ENCODE results near the gene APBB2. TPM values are rescaled to one million over a fixed set of nuclear protein-coding genes. Genes with fewer than 3 reads are reported as not detected.

Gene APBB2
- total and polyA plus RNA-seq, 2 of the 8 experiments (the other 6 are each of a cell fraction or from before 2014, with no cell fraction given), result 58.7 to 59.4 TPM

DNA sequence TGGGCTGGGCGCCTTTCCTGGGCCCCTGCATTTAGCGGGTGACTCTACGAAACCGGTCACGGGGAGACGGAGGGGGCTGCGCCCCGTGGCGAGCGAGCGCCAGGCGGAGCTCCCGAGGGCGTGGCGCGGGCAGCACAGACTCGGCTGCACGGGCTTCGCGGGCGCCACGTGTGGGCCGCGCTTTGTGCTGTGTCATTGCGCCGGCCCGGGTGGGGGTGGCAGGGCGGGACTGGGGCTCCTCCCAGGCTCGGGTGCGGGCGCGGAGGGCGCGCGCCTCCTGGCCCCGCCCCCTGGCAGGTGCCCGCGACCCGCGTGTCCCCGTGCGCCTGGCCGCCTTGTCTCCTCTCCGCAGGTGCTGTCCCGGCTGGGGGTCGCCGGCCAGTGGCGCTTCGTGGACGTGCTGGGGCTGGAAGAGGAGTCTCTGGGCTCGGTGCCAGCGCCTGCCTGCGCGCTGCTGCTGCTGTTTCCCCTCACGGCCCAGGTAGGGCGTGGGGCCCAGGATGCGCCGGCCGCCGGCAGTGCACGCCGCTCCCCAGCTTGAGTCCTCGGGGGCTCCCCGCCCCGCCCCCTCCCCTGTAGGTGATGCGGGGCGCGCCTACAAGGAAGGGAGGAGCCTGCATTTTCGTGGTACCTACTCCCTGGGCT lies 43.0 kb upstream of the APBB2 start:
- peak overlapping the region; percentile 32 for H4K91ac ChIP-seq (replicated peaks; ENCODE audit: insufficient read length, low read length)
- H2AK5ac ChIP-seq (ENCODE audit: low read depth, low read length), result no peak overlapping the region
- H3K14ac ChIP-seq (ENCODE audit: insufficient read length), result no peak overlapping the region
- H3K36me3 ChIP-seq (ENCODE audit: control insufficient read depth in 2 of 4, insufficient read depth in 4 of 4, low read length in 3 of 4), result peaks cover 27 to 43% (median 37%) of the 10 kb centered on the region in 4 experiments
- FAIRE-seq, result no peak
- peaks cover 0 to 41% of the 10 kb centered on the region in 2 experiments; a peak in 2 of 4 replicates for H3K79me2 ChIP-seq (ENCODE audit: control insufficient read depth in 1 of 2, insufficient read depth in 2 of 2, low read length in 2 of 2)
- H3K27ac ChIP-seq (ENCODE audit: low read depth, low read length), result peak overlapping the region; percentile 89; the same call in 1 of the 2 replicates
- peaks cover 7 to 10% of the 10 kb centered on the region in 2 experiments for H4K20me1 ChIP-seq (replicated peaks in 1 of 2; ENCODE audit: control insufficient read depth in 1 of 2, insufficient read depth in 2 of 2, low read length in 2 of 2)
- POLR2A ChIA-PET (ENCODE audit: partially characterized antibody), result interaction anchor here (0.6 to 8.6 kb wide), 65 partner anchors 10 to 642 kb away, joined by 3 to 150 read pairs (median 4); partner anchors contain the start of gene APBB2
- peak overlapping the region; percentile 76 to 80 for H3K4me2 ChIP-seq (ENCODE audit: insufficient read depth in 1 of 2, low read depth in 2 of 2, low read length in 2 of 2)
- no peak overlapping the region for H3K23ac ChIP-seq (ENCODE audit: insufficient read length)
- no peaks in the 10 kb centered on the region for H3K9me3 ChIP-seq (ENCODE audit: insufficient read depth in 2 of 2, low read depth in 1 of 2, low read length in 1 of 2)
- H4K8ac ChIP-seq (ENCODE audit: extremely low read depth, insufficient read depth, low read length), result peak overlapping the region; percentile 93; the same call in 1 of the 2 replicates
- H3K4me1 ChIP-seq (replicated peaks in 1 of 4; ENCODE audit: control insufficient read depth in 3 of 4, insufficient read depth in 4 of 4, low read length in 3 of 4), result peaks cover 2 to 8% (median 4%) of the 10 kb centered on the region in 4 experiments; a peak in 6 of 7 replicates
- no peak overlapping the region for H2BK120ac ChIP-seq (replicated peaks; ENCODE audit: low read depth, low read length)
- DNase-seq (ENCODE audit: low read depth in 1 of 2, low spot score in 2 of 2), result peak in 1 of 2 experiments; percentile 73
- no peak overlapping the region for H2AFZ ChIP-seq (ENCODE audit: low read length)
- peak overlapping the region; percentile 97; the same call in 1 of the 2 replicates for H3K18ac ChIP-seq (ENCODE audit: extremely low read depth, low read length)
- H2BK15ac ChIP-seq (ENCODE audit: low read length), result no peak overlapping the region
- no peak overlapping the region; the same call in 1 of the 2 replicates for H2BK12ac ChIP-seq (ENCODE audit: low read depth, low read length)
- H4K5ac ChIP-seq (ENCODE audit: insufficient read length, low read depth, low read length), result peak overlapping the region; percentile 98
- H3K23me2 ChIP-seq (ENCODE audit: low read depth, low read length), result peaks cover 9% of the 10 kb centered on the region
- H3K4me3 ChIP-seq (ENCODE audit: extremely low read depth in 1 of 4, insufficient read depth in 2 of 4, low read depth in 3 of 4, low read length in 4 of 4), result peak overlapping the region; percentile 87 to 97 (median 92)
- H2BK5ac ChIP-seq (ENCODE audit: low read depth, low read length), result peak overlapping the region; percentile 69; the same call in 1 of the 2 replicates
- peak overlapping the region; percentile 54 for H3K56ac ChIP-seq (replicated peaks; ENCODE audit: insufficient read length, low read depth, low read length)
- H2BK20ac ChIP-seq (ENCODE audit: low read length), result no peak overlapping the region
- CTCF ChIA-PET (ENCODE audit: partially characterized antibody), result interaction anchor here (0.8 to 4.8 kb wide), 6 partner anchors 11 to 404 kb away, joined by 3 to 18 read pairs (median 5); no protein-coding TSS in a partner anchor
- H3K4ac ChIP-seq (replicated peaks; ENCODE audit: insufficient read length, low read depth, low read length), result no peak overlapping the region
- no peaks in the 10 kb centered on the region for H3K27me3 ChIP-seq (replicated peaks in 1 of 4; ENCODE audit: control insufficient read depth in 3 of 4, extremely low read depth in 1 of 4, insufficient read depth in 3 of 4, low read length in 3 of 4)
- peak overlapping the region; percentile 63 to 93 (median 90) for H3K9ac ChIP-seq (replicated peaks in 1 of 4; ENCODE audit: extremely low read depth in 1 of 4, low read depth in 3 of 4, low read length in 3 of 4)
- peaks cover 3% of the 10 kb centered on the region for H3K79me1 ChIP-seq (ENCODE audit: low read depth, low read length)
- 2% methylated on average over 53 of the region's 69 CpGs; no CpG with 5 or more reads in 1 of the 2 experiments for WGBS, 2 experiments (ENCODE audit: extremely low coverage in 1 of 2, insufficient coverage in 1 of 2, insufficient read length in 1 of 2, insufficient replicate concordance in 2 of 2, low coverage in 1 of 2, low lambda C conversion rate in 2 of 2, missing lambda C conversion rate in 1 of 2)
- TF ChIP-seq SP2 (IDR thresholded peaks at IDR 0.05; ENCODE audit: low read length), result no peak
- peak; percentile 69; the same call in 1 of the 2 replicates for TF ChIP-seq MAFK (IDR thresholded peaks at IDR 0.05; ENCODE audit: low read depth, low read length)
- no peak for TF ChIP-seq SIX5 (IDR thresholded peaks at IDR 0.05; ENCODE audit: low read depth, low read length)
- no peak for TF ChIP-seq HDAC6 (IDR thresholded peaks at IDR 0.05; ENCODE audit: low read depth, low read length)
- TF ChIP-seq KDM5A (IDR thresholded peaks at IDR 0.05; ENCODE audit: low read length), result no peak
- no peak for TF ChIP-seq CBX8 (IDR thresholded peaks at IDR 0.05; ENCODE audit: borderline replicate concordance, low read depth, low read length)
- no peak for TF ChIP-seq EP300 (IDR thresholded peaks at IDR 0.05; ENCODE audit: borderline replicate concordance in 1 of 2, low read depth in 2 of 2, low read length in 2 of 2)
- TF ChIP-seq KDM4A (IDR thresholded peaks at IDR 0.05; ENCODE audit: low read depth, low read length, severe bottlenecking), result peak; percentile 71
- TF ChIP-seq RXRA (IDR thresholded peaks at IDR 0.05; ENCODE audit: insufficient read depth, low read depth, low read length), result no peak
- no peak for TF ChIP-seq SRF (IDR thresholded peaks at IDR 0.05; ENCODE audit: low read depth, low read length)

Measured in H1 (cell line).